Sigmoid colon (tissue), 7 donors: ENCODE data around the gene HRH1. TPM values are rescaled to one million over a fixed set of nuclear protein-coding genes. Genes with fewer than 3 reads are reported as not detected.

Source experiments
- DNase-seq: peaks from one replicate; pipeline ENCODE4 v3.0.0-alpha.2; 2019
- H3K27ac ChIP-seq, 4 donors: fragments of 200-600 bp; sonication (generic); one replicate each; pipeline ENCODE4 v1.5.1; 2016 to 2019; ENCODE audit warnings: mild to moderate bottlenecking in 1 of 4
- H3K27me3 ChIP-seq, 3 donors: fragments of 200-600 bp; sonication (generic); one replicate each; pipeline ENCODE4 v1.5.1; 2019; ENCODE audit warnings: mild to moderate bottlenecking in 1 of 3
- H3K36me3 ChIP-seq, 4 donors: fragments of 200-600 bp; sonication (generic); one replicate each; pipeline ENCODE4 v1.5.1; 2016 to 2019
- H3K4me1 ChIP-seq, 4 donors: fragments of 200-600 bp; sonication (generic); one replicate each; pipeline ENCODE4 v1.5.1; 2017 to 2019
- H3K4me3 ChIP-seq, 4 donors: fragments of 200-600 bp; sonication (generic); one replicate each; pipeline ENCODE4 v1.5.1; 2017 to 2019; ENCODE audit warnings: mild to moderate bottlenecking in 2 of 4, moderate library complexity in 1 of 4
- H3K9me3 ChIP-seq, 4 donors: fragments of 200-600 bp in 3 of 4; sonication (generic) in 3 of 4; one replicate each; pipeline versions ENCODE4 v1.5.1 to v1.6.1; 2013 to 2019
- CTCF ChIP-seq, 4 experiments: fragments of 450-650 bp in 3 of 4; fragments of 200-600 bp in 1 of 4; IDR thresholded peaks; one replicate each; pipeline ENCODE4 v1.5.1; 2016 to 2019; ENCODE audit warnings: antibody characterized with exemption in 4 of 4, mild to moderate bottlenecking in 3 of 4, moderate library complexity in 2 of 4
- EP300 ChIP-seq, 4 donors: sonication (generic); formaldehyde crosslinking; IDR thresholded peaks; one replicate each; pipeline ENCODE4 v1.6.1; 2017; ENCODE audit warnings: antibody characterized with exemption in 4 of 4
- POLR2A ChIP-seq, 2 donors: fragments of 450-650 bp; IDR thresholded peaks; one replicate each; pipeline ENCODE4 v1.6.1; 2016; ENCODE audit warnings: antibody characterized with exemption in 2 of 2, mild to moderate bottlenecking in 2 of 2, moderate library complexity in 2 of 2
- POLR2AphosphoS5 ChIP-seq, 4 donors: sonication (generic); formaldehyde crosslinking; IDR thresholded peaks; one replicate each; pipeline ENCODE4 v1.6.1; 2017; ENCODE audit warnings: antibody characterized with exemption in 4 of 4
- WGBS, 2 donors: extraction: QIAGEN DNeasy Blood & Tissue Kit; methylation state at CpG; one replicate each; pipeline ENCODE4 v1.1.7; 2013; 5-methylcytosine and 5-hydroxymethylcytosine counted together
- intact Hi-C: fragments of 100-400 bp; cut with DNase I; formaldehyde crosslinking; loops from one replicate; pipeline ENCODE4 v1.15.1; 2023
- polyA plus RNA-seq, 3 donors: library from polyadenylated mRNA; stranded (reverse); fragments of 200-250 nt; gene quantifications; one replicate each; pipeline ENCODE4 v1.2.3, GENCODE V29; 2013
- total RNA-seq, 4 donors: library from RNA; depleted of rRNA; stranded (reverse); fragments of >200 nt; gene quantifications; one replicate each; pipeline ENCODE4 v1.1.0, GENCODE V29; 2016
- donor health status: healthy with polysubstance abuse.
- donor health status: Bipolar disorder and iron deficiency.
- donor health status: healthy.

Gene HRH1
- total and polyA plus RNA-seq, 7 donors = 1.8 to 57.3 (median 3.9) TPM

- intact Hi-C loops = no loop called here
- Histone ChIP-seq H3K4me3 (no peak overlapping the region), H3K27me3 (no peaks in the 10 kb centered on the region), H3K4me1 (no peaks in the 10 kb centered on the region), H3K27ac (no peak overlapping the region), H3K36me3 (peaks cover 0 to 31% (median 7%) of the 10 kb centered on the region in 4 donors), H3K9me3 (no peaks in the 10 kb centered on the region)
- no peak for TF ChIP-seq POLR2AphosphoS5 (IDR thresholded peaks at IDR 0.05)
- no peak for TF ChIP-seq CTCF (IDR thresholded peaks at IDR 0.05)
- no peak for TF ChIP-seq POLR2A (IDR thresholded peaks at IDR 0.05)
- TF ChIP-seq EP300 (IDR thresholded peaks at IDR 0.05) = no peak
- DNase-seq = no peak
- WGBS, 2 donors = 96 to 98% methylated on average over 4 of the region's 4 CpGs
These were observed 142.8 kb downstream of the HRH1 start for GRCh38 chr3:11297126-11297525.

- no peak for TF ChIP-seq CTCF (IDR thresholded peaks at IDR 0.05)
- TF ChIP-seq EP300 (IDR thresholded peaks at IDR 0.05) = no peak
- no peak for TF ChIP-seq POLR2A (IDR thresholded peaks at IDR 0.05)
- no peak for TF ChIP-seq POLR2AphosphoS5 (IDR thresholded peaks at IDR 0.05)
- WGBS, 2 donors = 87 to 88% methylated on average over 3 of the region's 3 CpGs
- H3K27ac ChIP-seq = no peak overlapping the region
- H3K4me3 ChIP-seq = no peak overlapping the region
- no peaks in the 10 kb centered on the region for H3K9me3 ChIP-seq
- intact Hi-C loops = no loop called here
- H3K36me3 ChIP-seq = peaks cover 0 to 57% (median 7%) of the 10 kb centered on the region in 4 donors
- no peaks in the 10 kb centered on the region for H3K27me3 ChIP-seq
- peaks cover 0 to 8% (median 6%) of the 10 kb centered on the region in 4 donors for H3K4me1 ChIP-seq
- no peak for DNase-seq
These were observed 146.7 kb downstream of the HRH1 start for GRCh38 chr3:11300970-11301369.

- Histone ChIP-seq H3K27ac (no peak overlapping the region), H3K36me3 (peaks cover 0 to 72% (median 14%) of the 10 kb centered on the region in 4 donors), H3K9me3 (no peaks in the 10 kb centered on the region), H3K4me1 (peaks cover 0 to 8% (median 6%) of the 10 kb centered on the region in 4 donors), H3K27me3 (no peaks in the 10 kb centered on the region), H3K4me3 (no peak overlapping the region)
- TF ChIP-seq POLR2AphosphoS5 (IDR thresholded peaks at IDR 0.05) (no peak), EP300 (IDR thresholded peaks at IDR 0.05) (no peak), POLR2A (IDR thresholded peaks at IDR 0.05) (no peak)
- intact Hi-C loops = no loop called here
- no peak for DNase-seq
These were observed 148.2 kb downstream of the HRH1 start for GRCh38 chr3:11302444-11302843.

- TF ChIP-seq CTCF (IDR thresholded peaks at IDR 0.05) = no peak
- no peak for TF ChIP-seq POLR2AphosphoS5 (IDR thresholded peaks at IDR 0.05)
- TF ChIP-seq POLR2A (IDR thresholded peaks at IDR 0.05) = no peak
- no peak for TF ChIP-seq EP300 (IDR thresholded peaks at IDR 0.05)
- Histone ChIP-seq H3K27ac (no peak overlapping the region), H3K36me3 (peaks cover 4 to 82% (median 29%) of the 10 kb centered on the region in 4 donors), H3K4me3 (no peak overlapping the region), H3K27me3 (no peaks in the 10 kb centered on the region), H3K9me3 (no peaks in the 10 kb centered on the region), H3K4me1 (peaks cover 0 to 8% (median 6%) of the 10 kb centered on the region in 4 donors)
- WGBS, 2 donors = 93 to 95% methylated on average over 6 of the region's 6 CpGs
- DNase-seq = no peak
- intact Hi-C loops = no loop called here
These were observed 149.9 kb downstream of the HRH1 start for GRCh38 chr3:11304175-11304574.

- TF ChIP-seq POLR2A (IDR thresholded peaks at IDR 0.05) (no peak), EP300 (IDR thresholded peaks at IDR 0.05) (no peak), CTCF (IDR thresholded peaks at IDR 0.05) (no peak), POLR2AphosphoS5 (IDR thresholded peaks at IDR 0.05) (no peak)
- WGBS, 2 donors = 95 to 96% methylated on average over 1 of the region's 1 CpG
- Histone ChIP-seq H3K27ac (no peak overlapping the region), H3K27me3 (no peaks in the 10 kb centered on the region), H3K4me3 (no peak overlapping the region), H3K36me3 (peaks cover 4 to 81% (median 25%) of the 10 kb centered on the region in 4 donors), H3K4me1 (peaks cover 0 to 8% (median 6%) of the 10 kb centered on the region in 4 donors), H3K9me3 (no peaks in the 10 kb centered on the region)
- intact Hi-C loops = no loop called here
- DNase-seq = no peak
These were observed 151.2 kb downstream of the HRH1 start for GRCh38 chr3:11305509-11305908.
